NCI-H69 (cell line): Measurements from ENCODE around the gene AP3M1.

Experiments used
- DNase-seq: peaks from one replicate; lab custom pipeline; 2025; lab: John Stamatoyannopoulos, UW

Gene AP3M1

GRCh38 chr10:74079936-74080590 lies 70.6 kb downstream of the AP3M1 start:
- peak; percentile 5 for DNase-seq

- DNase-seq, result no peak
These were observed 71.3 kb downstream of the AP3M1 start for GRCh38 chr10:74079028-74079935.

- no peak for DNase-seq
These were observed 72.6 kb downstream of the AP3M1 start for GRCh38 chr10:74078037-74078436.

DNA sequence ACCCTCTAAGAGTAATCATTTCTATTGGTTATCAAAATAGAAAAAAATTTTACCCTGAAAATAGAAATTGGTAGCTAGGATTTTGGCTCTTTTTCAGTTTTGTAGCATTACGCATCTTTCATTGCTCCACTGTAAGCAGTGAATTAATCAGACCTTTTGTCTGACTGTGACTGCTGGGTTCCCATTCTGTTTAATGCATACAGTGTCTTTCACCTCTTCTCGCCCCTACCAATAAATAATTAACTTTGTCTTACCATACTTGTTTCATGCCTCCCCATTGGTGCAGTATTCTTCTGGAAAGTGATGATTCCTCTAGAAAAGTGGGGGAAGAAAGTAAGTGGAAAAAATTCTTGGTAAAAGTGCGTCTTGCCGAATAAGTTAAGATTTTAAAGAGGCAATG lies 73.2 kb downstream of the AP3M1 start:
- no peak for DNase-seq

DNA sequence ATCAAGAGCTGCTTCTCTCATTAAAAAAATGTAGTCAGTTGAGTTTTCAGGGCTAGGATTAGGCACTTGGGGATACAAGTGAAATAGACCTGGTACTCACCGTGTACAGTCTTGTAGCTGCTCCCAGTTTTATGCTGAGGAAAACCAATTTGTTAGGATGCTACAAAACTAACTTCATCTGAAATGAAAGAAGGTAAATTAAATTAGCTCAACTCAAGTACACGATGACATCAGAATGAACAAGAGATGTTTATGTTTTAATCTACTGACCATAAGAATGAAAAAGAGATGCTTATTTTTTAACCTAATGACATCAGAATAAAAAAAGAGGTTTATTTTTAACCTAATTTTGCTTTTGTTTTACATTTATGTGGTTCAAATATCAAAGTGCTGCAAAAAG lies 73.7 kb downstream of the AP3M1 start:
- DNase-seq, result no peak

DNA sequence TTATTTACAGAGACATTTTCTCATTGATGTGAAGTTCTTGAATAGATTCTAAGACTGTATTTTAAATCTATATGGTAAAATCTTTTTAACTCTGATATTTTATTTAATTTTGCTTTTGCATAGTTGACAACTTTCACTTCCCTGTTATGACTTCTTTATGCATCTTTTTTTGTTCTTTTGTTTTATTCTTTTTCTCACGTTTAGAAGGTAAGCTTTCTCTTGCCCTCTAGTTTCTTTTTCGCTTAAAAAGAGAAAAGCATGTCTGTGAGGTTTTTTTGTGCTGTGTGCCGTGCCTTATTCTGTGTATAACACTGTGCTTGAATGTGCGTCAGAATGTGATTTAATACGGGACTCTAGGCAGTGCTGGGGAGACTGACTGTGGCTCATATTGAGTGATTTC lies 74.7 kb downstream of the AP3M1 start:
- DNase-seq, result no peak

GRCh38 chr10:74072503-74072902 lies 78.1 kb downstream of the AP3M1 start:
- DNase-seq, result no peak

GRCh38 chr10:74071157-74071556 lies 79.5 kb downstream of the AP3M1 start:
- no peak for DNase-seq
